ENCODE measurements around the gene OPCML.

- no peak for TF ChIP-seq POLR2A (IDR thresholded peaks at IDR 0.05)
- no peak for TF ChIP-seq CTCF (IDR thresholded peaks at IDR 0.05)
- no peak for TF ChIP-seq POLR2AphosphoS5 (IDR thresholded peaks at IDR 0.05; ENCODE audit: insufficient read depth in 1 of 2, low read depth in 1 of 2)
These were observed 45.1 kb upstream of the OPCML start for GRCh38 chr11:133577403-133577802.

All from vagina (tissue), 2 donors.